ENCODE results near the gene KRT15. TPM values are rescaled to one million over a fixed set of nuclear protein-coding genes. Genes with fewer than 3 reads are reported as not detected.

The KRT15 gene
- total and polyA plus RNA-seq, 4 donors, result 0.14 TPM; not detected in 3

- Histone ChIP-seq H3K4me1 (ENCODE audit: control insufficient read depth in 4 of 4, insufficient read depth in 4 of 4, low read length in 3 of 4) (no peaks in the 10 kb centered on the region), H3K27me3 (ENCODE audit: control insufficient read depth in 4 of 4, insufficient read depth in 4 of 4, low read length in 3 of 4) (peaks cover 0 to 2% (median 0%) of the 10 kb centered on the region in 4 donors), H3K9ac (ENCODE audit: low read depth in 1 of 2, low read length in 2 of 2) (no peak overlapping the region), H3K27ac (ENCODE audit: low read depth in 1 of 2, low read length in 2 of 2) (no peak overlapping the region), H3K9me3 (ENCODE audit: control insufficient read depth in 4 of 4, low read length in 3 of 4) (no peaks in the 10 kb centered on the region), H3K4me3 (ENCODE audit: low read depth in 1 of 3, low read length in 3 of 3) (no peak overlapping the region), H3K36me3 (ENCODE audit: control insufficient read depth in 4 of 4, insufficient read depth in 3 of 4, low read depth in 1 of 4, low read length in 3 of 4) (no peaks in the 10 kb centered on the region)
- WGBS, result 91% methylated on average over 9 of the region's 9 CpGs
- TF ChIP-seq, protein P1, sequence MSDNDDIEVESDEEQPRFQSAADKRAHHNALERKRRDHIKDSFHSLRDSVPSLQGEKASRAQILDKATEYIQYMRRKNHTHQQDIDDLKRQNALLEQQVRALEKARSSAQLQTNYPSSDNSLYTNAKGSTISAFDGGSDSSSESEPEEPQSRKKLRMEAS (IDR thresholded peaks at IDR 0.05), result no peak
- TF ChIP-seq HNF4A (conservative IDR thresholded peaks at IDR 0.05) (no peak), GABPA (IDR thresholded peaks at IDR 0.05 in 1 of 2, conservative IDR thresholded peaks at IDR 0.05 in 1 of 2) (no peak), REST (IDR thresholded peaks at IDR 0.05) (no peak)
- TF ChIP-seq, protein P2, sequence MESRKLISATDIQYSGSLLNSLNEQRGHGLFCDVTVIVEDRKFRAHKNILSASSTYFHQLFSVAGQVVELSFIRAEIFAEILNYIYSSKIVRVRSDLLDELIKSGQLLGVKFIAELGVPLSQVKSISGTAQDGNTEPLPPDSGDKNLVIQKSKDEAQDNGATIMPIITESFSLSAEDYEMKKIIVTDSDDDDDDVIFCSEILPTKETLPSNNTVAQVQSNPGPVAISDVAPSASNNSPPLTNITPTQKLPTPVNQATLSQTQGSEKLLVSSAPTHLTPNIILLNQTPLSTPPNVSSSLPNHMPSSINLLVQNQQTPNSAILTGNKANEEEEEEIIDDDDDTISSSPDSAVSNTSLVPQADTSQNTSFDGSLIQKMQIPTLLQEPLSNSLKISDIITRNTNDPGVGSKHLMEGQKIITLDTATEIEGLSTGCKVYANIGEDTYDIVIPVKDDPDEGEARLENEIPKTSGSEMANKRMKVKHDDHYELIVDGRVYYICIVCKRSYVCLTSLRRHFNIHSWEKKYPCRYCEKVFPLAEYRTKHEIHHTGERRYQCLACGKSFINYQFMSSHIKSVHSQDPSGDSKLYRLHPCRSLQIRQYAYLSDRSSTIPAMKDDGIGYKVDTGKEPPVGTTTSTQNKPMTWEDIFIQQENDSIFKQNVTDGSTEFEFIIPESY (IDR thresholded peaks at IDR 0.05), result no peak
- no peak for DNase-seq (ENCODE audit: low spot score)
Observed at GRCh38 chr17:41537990-41538389, 19.3 kb upstream of the KRT15 start.

GRCh38 chr17:41537614-41537954 is 18.9 kb upstream of the KRT15 start:
- no peak overlapping the region for H3K4me3 ChIP-seq (ENCODE audit: low read depth in 1 of 3, low read length in 3 of 3)
- DNase-seq (ENCODE audit: low spot score), result no peak
- no peak overlapping the region for H3K9ac ChIP-seq (ENCODE audit: low read depth in 1 of 2, low read length in 2 of 2)
- WGBS, result 89% methylated on average over 7 of the region's 7 CpGs
- H3K4me1 ChIP-seq (ENCODE audit: control insufficient read depth in 4 of 4, insufficient read depth in 4 of 4, low read length in 3 of 4), result no peaks in the 10 kb centered on the region
- H3K36me3 ChIP-seq (ENCODE audit: control insufficient read depth in 4 of 4, insufficient read depth in 3 of 4, low read depth in 1 of 4, low read length in 3 of 4), result no peaks in the 10 kb centered on the region
- TF ChIP-seq FOXA2 (IDR thresholded peaks at IDR 0.05) (no peak), EGR1 (IDR thresholded peaks at IDR 0.05; ENCODE audit: low read depth in 2 of 2) (no peak), RAD21 (IDR thresholded peaks at IDR 0.05) (no peak), YY1 (IDR thresholded peaks at IDR 0.05) (no peak), RXRA (IDR thresholded peaks at IDR 0.05) (no peak), ATF3 (IDR thresholded peaks at IDR 0.05) (no peak), CTCF (IDR thresholded peaks at IDR 0.05; ENCODE audit: low read depth, low read length, missing input control) (no peak), TAF1 (conservative IDR thresholded peaks at IDR 0.05) (no peak), JUND (IDR thresholded peaks at IDR 0.05) (no peak), REST (IDR thresholded peaks at IDR 0.05) (no peak), FOXA1 (IDR thresholded peaks at IDR 0.05) (no peak), HNF4A (conservative IDR thresholded peaks at IDR 0.05) (no peak), SP1 (IDR thresholded peaks at IDR 0.05) (no peak), NR2F2 (IDR thresholded peaks at IDR 0.05) (no peak), HNF4G (IDR thresholded peaks at IDR 0.05) (no peak)
- TF ChIP-seq, protein P2 (IDR thresholded peaks at IDR 0.05), result no peak
- TF ChIP-seq, protein P1 (IDR thresholded peaks at IDR 0.05), result no peak
- no peak overlapping the region for H3K27ac ChIP-seq (ENCODE audit: low read depth in 1 of 2, low read length in 2 of 2)
- peaks cover 0 to 2% (median 0%) of the 10 kb centered on the region in 4 donors for H3K27me3 ChIP-seq (ENCODE audit: control insufficient read depth in 4 of 4, insufficient read depth in 4 of 4, low read length in 3 of 4)
- H3K9me3 ChIP-seq (ENCODE audit: control insufficient read depth in 4 of 4, low read length in 3 of 4), result no peaks in the 10 kb centered on the region
